ENCODE data around the gene GNAO1.

The GNAO1 gene

DNA sequence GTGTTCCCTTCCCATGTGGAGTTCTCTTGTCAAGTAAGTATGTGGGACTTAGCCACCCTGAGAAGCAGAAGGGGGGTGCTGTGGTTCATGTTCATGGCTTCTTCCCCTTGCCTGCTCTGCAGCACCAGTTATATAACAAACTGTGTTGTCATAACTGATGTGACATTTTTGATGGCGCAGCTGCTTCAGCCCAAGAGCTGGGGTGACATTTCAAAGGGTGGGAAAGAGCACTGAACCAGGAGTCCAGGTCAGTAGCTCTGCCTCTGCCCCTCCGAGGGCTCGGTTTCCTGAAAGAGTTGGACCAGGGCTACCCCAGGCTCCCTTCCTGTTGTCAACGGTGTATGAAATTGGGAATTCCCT, 7.4 kb downstream of the GNAO1 start:
- no peak for DNase-seq

GRCh38 chr16:56199164-56199563, 7.9 kb downstream of the GNAO1 start:
- DNase-seq: peak; percentile 43

DNA sequence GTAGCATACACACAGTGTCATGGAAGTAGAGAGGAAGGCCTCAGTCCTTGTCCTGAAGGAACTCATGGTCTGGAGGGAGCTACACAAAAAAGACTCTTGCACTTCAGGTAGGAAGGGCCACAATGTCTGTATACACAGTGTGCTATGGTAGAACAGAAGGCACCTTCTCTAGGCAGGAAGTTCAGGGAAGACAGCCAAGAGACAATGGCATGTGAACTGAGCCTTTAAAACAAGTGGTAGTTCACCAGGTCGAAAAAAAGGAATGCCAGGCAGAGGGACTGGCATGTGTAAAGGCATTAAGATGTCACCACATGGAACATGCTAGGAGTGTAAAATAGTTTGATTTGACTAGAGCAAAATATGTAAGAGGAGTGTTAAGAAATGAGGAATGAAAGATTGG, 9.7 kb downstream of the GNAO1 start:
- DNase-seq: no peak

GRCh38 chr16:56202036-56202435, 10.7 kb downstream of the GNAO1 start:
- DNase-seq: peak; percentile 48

DNA sequence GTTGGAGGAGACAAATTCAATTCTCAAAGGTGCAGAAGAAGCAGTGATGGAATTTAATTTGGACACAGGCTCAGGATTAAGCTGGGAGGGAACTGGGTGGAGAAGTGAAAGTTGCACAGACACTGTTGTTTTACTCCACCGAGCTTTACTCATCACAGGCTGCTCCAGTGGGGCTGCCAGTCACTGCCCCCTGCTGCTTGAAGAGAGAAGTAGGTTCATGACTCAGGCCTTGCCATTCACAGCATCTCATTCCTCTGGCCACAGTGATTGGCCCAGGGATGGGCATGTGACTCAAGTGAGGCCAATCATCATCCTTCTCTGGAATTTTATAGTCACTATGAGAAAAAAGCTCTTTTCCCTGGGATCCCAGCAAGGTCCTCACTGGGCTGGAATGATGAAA, 11.8 kb downstream of the GNAO1 start:
- peak; percentile 70 for DNase-seq

DNA sequence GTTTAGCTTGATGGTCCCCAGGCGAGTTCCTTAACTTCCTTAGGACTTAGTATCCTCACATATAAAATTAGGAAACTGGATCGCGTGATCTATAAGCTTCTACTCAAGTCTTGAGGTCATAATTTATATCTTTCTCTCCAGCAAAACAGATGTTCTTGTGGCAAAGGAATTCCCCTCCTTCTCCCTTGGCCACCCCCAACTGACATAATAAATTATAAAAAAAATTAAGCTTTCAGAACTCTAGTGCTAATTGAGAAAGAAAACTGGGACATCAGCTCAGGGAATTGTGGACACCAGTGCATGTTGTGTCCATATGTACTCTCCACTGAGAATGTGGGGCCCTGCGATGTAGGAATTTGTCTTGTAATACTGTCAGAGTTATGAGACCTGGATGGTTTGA, 13.5 kb downstream of the GNAO1 start:
- DNase-seq: no peak

DNA sequence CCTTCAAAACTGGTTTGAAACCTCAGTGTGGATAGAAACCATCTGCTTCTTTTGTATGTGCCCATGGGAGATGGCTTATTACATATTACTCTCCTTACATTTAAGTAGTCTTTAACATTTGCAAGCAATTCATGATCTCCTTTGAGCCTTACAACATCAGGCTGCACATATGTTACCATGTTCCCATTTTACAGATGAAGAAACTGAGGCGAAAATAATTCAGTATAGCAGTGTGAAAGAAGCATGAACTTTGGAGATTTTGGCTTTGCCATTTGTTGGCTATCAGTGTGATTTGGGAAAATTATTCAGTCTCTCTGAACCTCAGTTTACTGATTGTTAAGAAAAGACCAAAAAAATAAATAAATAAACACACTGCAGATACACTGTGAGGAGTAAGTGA, 15.7 kb downstream of the GNAO1 start:
- no peak for DNase-seq

DNA sequence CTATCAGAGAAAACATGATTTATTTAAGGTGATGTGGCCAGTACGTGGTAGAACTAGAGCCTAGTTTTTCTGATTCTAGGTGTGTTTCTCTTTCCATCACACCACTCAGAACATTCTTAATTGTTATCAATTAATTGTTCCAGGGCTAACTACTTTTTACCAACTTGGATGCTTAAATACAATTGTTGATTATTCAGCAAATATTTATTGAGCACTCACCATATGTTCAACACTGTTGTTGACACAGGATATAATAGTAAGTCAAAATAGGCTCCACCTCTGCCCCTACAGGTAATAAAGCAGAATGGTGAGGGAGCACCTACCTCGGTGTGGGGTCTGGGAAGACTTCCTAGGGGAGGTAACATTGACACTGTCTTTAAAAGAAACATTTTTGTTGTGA, 16.1 kb downstream of the GNAO1 start:
- DNase-seq: no peak

GRCh38 chr16:56211435-56211981, 20.2 kb downstream of the GNAO1 start:
- DNase-seq: no peak

- DNase-seq: no peak
These were observed 20.9 kb downstream of the GNAO1 start for GRCh38 chr16:56212144-56212543.

- DNase-seq: no peak
These were observed 30.7 kb downstream of the GNAO1 start for GRCh38 chr16:56221995-56222394.

DNA sequence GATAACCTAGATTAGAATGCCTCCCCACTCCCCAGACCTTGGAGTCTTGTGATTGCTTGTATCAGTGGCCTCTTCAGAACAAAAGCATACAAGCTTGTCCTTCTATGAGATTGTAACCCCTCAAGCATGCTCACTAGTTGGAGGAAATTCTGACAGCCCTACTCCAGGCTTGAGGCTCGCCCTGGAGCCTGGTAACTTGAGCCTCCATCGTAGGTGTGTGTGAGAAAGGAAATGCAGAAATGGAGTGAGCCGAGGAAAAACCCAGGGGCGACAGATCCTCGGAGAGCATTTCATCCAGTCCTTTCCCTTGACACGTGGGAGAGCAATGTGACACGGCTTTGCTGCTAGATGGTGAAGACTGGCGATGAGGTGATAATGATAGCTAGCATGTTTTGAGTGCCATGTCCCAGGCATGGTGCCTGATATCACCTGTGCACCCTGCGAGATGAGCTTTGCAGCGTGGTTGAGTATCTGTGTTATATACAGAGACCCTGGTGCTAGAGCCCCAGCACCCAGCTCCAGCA, 31.2 kb downstream of the GNAO1 start:
- DNase-seq: no peak

DNA sequence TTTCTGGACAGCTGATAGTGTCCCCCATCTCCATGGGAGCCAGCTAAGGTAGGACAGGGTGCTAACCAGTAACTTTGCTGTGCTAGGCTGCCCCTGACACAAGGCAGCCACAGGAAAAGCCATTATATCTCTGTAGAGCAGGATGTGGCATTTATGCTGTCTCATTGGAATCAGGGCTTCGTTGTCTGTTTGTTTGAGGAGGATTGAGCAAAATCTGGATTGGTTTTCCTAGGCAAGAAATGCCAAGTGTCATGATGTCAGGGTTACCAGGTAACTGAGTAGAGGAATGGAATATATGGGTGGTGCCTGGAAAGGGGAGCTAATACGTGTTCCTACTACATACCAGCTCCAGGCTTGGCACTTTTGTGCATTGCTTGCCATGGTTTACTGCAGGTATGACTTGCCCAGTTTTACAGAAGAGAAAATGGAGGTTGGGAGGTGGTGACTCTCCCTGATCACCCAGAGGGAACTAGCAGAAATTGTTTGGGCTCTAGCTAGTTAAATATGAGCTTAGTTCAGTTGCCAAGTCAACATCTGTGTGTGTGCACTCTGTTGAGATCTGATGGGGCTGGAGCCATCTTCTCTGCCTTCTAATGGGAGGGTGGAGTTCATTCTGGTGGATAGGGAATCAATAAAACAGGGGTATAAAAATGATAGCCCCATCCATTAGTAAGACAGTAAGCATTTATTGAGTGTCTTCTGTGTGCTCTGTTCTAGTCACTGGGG, 33.9 kb downstream of the GNAO1 start:
- DNase-seq: no peak

GRCh38 chr16:56226187-56226586, 34.9 kb downstream of the GNAO1 start:
- no peak for DNase-seq

- no peak for DNase-seq
These were observed 35.7 kb downstream of the GNAO1 start for GRCh38 chr16:56226845-56227525.

GRCh38 chr16:56227936-56228335, 36.6 kb downstream of the GNAO1 start:
- DNase-seq: no peak

DNA sequence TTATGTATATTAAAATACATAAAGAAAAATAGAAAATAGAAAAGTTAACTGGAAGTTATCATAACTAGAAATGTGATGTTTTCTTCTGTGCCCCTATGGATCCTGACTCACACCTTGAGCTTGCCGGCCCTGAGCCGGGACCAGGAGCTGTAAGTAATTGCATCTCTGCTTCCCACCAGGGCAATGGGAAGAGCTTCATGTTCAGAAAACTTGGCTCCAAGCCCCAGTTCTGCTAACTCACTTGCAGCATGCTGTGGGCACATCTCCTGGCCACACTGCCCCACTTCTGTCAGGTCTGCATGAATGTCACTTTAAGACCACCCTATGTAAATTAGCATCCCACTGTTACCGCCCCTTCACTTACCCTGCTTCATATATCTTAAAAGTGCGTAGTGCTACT, 37.2 kb downstream of the GNAO1 start:
- DNase-seq: no peak

- no peak for DNase-seq
These were observed 42.7 kb downstream of the GNAO1 start for GRCh38 chr16:56233795-56234566.

GRCh38 chr16:56234737-56235136, 43.4 kb downstream of the GNAO1 start:
- no peak for DNase-seq

DNA sequence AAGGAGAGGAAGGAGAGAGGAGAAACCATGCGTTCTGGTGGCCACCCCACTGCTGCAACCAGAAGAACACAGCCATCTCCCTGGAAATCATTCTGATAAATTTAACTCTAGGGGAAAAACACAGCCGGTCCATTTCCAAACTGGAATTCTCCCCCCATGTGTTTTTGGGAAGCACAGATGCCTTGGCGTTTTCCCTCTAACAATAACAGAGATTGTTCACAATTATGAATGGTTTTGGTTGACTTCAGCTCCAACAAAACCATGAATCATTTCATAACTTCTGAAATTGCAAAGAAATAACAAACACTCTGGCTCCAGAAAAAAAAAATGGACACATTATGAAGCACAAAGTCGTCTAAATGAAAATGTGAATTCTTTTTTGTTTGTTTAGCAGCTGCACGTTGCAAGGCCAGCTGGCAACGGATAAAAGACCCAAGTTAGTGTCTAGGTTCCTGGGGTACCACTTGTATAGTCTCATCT, 46.2 kb downstream of the GNAO1 start:
- no peak for DNase-seq

GRCh38 chr16:56238188-56238587, 46.9 kb downstream of the GNAO1 start:
- no peak for DNase-seq

DNA sequence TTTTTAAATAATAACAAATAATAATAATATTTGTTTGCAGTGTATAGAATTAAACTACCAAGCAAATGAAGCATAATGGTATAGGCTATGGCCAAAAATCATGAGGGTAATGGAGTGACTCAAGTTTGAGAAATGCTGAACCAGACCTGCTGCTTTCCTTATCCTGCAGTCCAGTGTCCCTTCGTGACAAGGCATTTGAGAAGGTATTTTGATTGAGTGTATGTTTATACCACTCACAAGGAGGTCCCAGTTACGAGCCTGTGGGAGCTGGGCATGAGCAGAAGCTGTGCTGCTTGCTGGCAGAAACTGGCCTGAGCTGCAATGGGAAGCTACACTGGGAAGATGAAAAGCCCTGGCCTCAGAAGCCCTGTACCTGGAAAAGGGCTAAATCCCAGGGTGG, 50.3 kb downstream of the GNAO1 start:
- no peak for DNase-seq

- DNase-seq: no peak
These were observed 51.5 kb downstream of the GNAO1 start for GRCh38 chr16:56242740-56243139.
